K562 (cell line): Measurements from ENCODE around the gene STIM1. TPM values are rescaled to one million over a fixed set of nuclear protein-coding genes. Genes with fewer than 3 reads are reported as not detected.

ENCODE experiments used
- BHLHE40 ChIP-seq: IDR thresholded peaks from 2 replicates; pipeline ENCODE4 v1.6.1; 2011; ENCODE audit warnings: low read length, improper control_type of control experiment
- DPF2 ChIP-seq: fragments of 450-650 bp; IDR thresholded peaks from 2 replicates; pipeline ENCODE4 v1.6.1; 2016
- JUND ChIP-seq, 2 experiments: IDR thresholded peaks; 2 replicates in 1 of 2; 3 replicates in 1 of 2; pipeline ENCODE4 v1.6.1; 2011; ENCODE audit warnings: borderline replicate concordance in 2 of 2, low read depth in 2 of 2, low read length in 2 of 2, improper control_type of control experiment in 1 of 2, missing biosample characterization in 1 of 2, missing genetic modification characterization in 1 of 2, missing genetic modification reagents in 1 of 2
- PBX2 ChIP-seq, 2 experiments: IDR thresholded peaks in 1 of 2; conservative IDR thresholded peaks in 1 of 2; 2 replicates each; pipeline ENCODE4 v1.6.1; 2016; ENCODE audit warnings: low read depth in 2 of 2, mild to moderate bottlenecking in 1 of 2, missing compliant biosample characterization in 1 of 2, missing genetic modification characterization in 1 of 2, moderate library complexity in 1 of 2
- PHF20 ChIP-seq: fragments of 450-650 bp; IDR thresholded peaks from 2 replicates; pipeline ENCODE4 v1.6.1; 2018; ENCODE audit not compliant: partially characterized antibody
- PPARD ChIP-seq: fragments of 250-450 bp; sonication (Bioruptor Pico); IDR thresholded peaks from 2 replicates; pipeline ENCODE4 v1.8.0; 2022; ENCODE audit warnings: inconsistent platforms, mild to moderate bottlenecking, moderate library complexity
- SAFB ChIP-seq: fragments of 200-400 bp; formaldehyde crosslinking; IDR thresholded peaks from 2 replicates; pipeline ENCODE4 v1.6.1; 2017; ENCODE audit warnings: low read depth, low read length, borderline replicate concordance
- SMARCA4 ChIP-seq: fragments of 450-650 bp; IDR thresholded peaks from 2 replicates; pipeline ENCODE4 v1.6.1; 2016
- TBL1XR1 ChIP-seq, 2 experiments: IDR thresholded peaks; 2 replicates each; pipeline ENCODE4 v1.6.1; 2012; ENCODE audit warnings: improper control_type of control experiment in 2 of 2, low read length in 2 of 2, mild to moderate bottlenecking in 1 of 2
- TEAD4 ChIP-seq, 2 experiments: sonication (generic) in 1 of 2; formaldehyde crosslinking in 1 of 2; IDR thresholded peaks; 2 replicates each; pipeline versions ENCODE4 v1.6.1 to v1.8.0; 2012 to 2022; ENCODE audit warnings: borderline replicate concordance in 1 of 2, inconsistent platforms in 1 of 2, low read length in 1 of 2, mild to moderate bottlenecking in 1 of 2, missing genetic modification reagents in 1 of 2
- ZNF318 ChIP-seq, 2 experiments: fragments of 450-650 bp; IDR thresholded peaks; 2 replicates each; pipeline ENCODE4 v1.6.1; 2016; ENCODE audit warnings: mild to moderate bottlenecking in 2 of 2, borderline replicate concordance in 1 of 2, low read depth in 1 of 2, moderate library complexity in 1 of 2
- ZNF449 ChIP-seq: fragments of 250-450 bp; sonication (Bioruptor Pico); IDR thresholded peaks from 2 replicates; pipeline ENCODE4 v1.8.0; 2022; ENCODE audit warnings: moderate library complexity, mild to moderate bottlenecking, inconsistent platforms
- polyA plus RNA-seq, 8 experiments: library from polyadenylated mRNA; depleted of rRNA in 4 of 8; stranded (reverse) in 5 of 8; unstranded in 3 of 8; fragments of >200 nt; fragmentation: Nextera tagmentation in 2 of 8; fragmentation: Illumina TruSeq in 1 of 8; extraction: Ambion mirVana in 2 of 8; extraction: Trizol in 1 of 8; gene quantifications; 2 replicates each; pipeline versions ENCODE4 v1.2.1 to v1.2.3, GENCODE V29; 2011 to 2014; ENCODE audit warnings: inconsistent platforms in 1 of 8, missing spikeins in 1 of 8
- total RNA-seq, 7 experiments: library from RNA; depleted of rRNA in 6 of 7; stranded (reverse); fragments of >200 nt in 6 of 7; fragmentation: Illumina TruSeq in 2 of 7; extraction: Trizol in 2 of 7; gene quantifications; 2 replicates each; pipeline versions ENCODE4 v1.2.1 to v1.2.3, GENCODE V29; 2011 to 2021; ENCODE audit warnings: low replicate concordance in 1 of 7

STIM1 gene
- total and polyA plus RNA-seq, 9 of the 15 experiments (the other 6 are each of a cell fraction or from before 2014, with no cell fraction given): 7.7 to 50.5 (median 22.5) TPM

DNA sequence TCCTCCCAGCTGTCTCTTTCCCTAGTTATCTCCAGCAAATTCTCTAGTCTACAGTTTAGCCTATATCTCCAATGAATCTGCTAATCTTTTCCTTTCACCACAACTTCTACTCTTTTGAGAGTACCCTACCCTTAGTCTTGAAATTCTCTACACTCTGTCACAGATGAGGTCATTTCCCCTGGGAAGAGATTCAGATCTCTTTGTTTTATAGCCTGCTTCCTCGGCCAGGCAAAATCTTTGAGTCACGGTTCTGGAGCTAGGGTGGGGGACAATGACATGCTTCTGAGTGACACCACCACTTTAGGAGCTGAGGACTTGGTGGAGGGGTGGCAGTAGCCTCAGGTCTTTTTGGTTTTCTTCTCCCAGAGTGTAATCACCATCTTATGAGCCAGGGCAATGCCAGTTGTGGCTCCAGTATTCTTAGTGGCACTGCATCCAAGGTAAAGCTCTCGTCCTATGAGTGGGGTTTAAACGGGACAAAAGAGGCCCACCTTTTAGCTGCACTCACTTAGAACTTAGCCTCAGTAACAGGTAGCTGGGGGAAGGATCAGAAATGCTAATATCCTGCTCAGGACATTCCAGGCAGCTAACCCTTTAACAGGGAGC, 140.6 kb downstream of the STIM1 start (continued):
- TF ChIP-seq ZNF449 (CRISPR knock-in tag) (no peak), JUND (IDR thresholded peaks at IDR 0.05; ENCODE audit: borderline replicate concordance, low read depth, low read length) (peak; percentile 93), JUND (tag; IDR thresholded peaks at IDR 0.05; ENCODE audit: borderline replicate concordance, low read depth, low read length) (peak; percentile 89), TEAD4 (IDR thresholded peaks at IDR 0.05; ENCODE audit: low read length) (peak; percentile 47; the same call in 1 of the 2 replicates), TEAD4 (CRISPR knock-in tag; IDR thresholded peaks at IDR 0.05; ENCODE audit: borderline replicate concordance) (no peak), BHLHE40 (peak; percentile 28; the same call in 1 of the 2 replicates), TBL1XR1 (IDR thresholded peaks at IDR 0.05; ENCODE audit: low read length in 2 of 2) (0 out of 4 replicates have a peak, but pooled peaks of 1 of the 2 experiments have one; percentile 21), PHF20 (no peak), PPARD (CRISPR knock-in tag) (no peak), ZNF318 (IDR thresholded peaks at IDR 0.05; ENCODE audit: borderline replicate concordance in 1 of 2, low read depth in 1 of 2) (0 out of 4 replicates have a peak, but pooled peaks of 1 of the 2 experiments have one; percentile 35), SAFB (no peak), SMARCA4 (peak; percentile 84), PBX2 (CRISPR knock-in tag; IDR thresholded peaks at IDR 0.05; ENCODE audit: low read depth) (no peak), PBX2 (tag; conservative IDR thresholded peaks at IDR 0.05; ENCODE audit: low read depth) (peak; percentile 76), DPF2 (peak; percentile 85)
